HepG2 (cell line): ENCODE data around the gene TMEM198.

Experiments
- ETS1 ChIP-seq: sonication (generic); formaldehyde crosslinking; IDR thresholded peaks from 2 replicates; pipeline ENCODE4 v1.4.0; 2020; ENCODE audit warnings: missing genetic modification reagents
- GTF2F1 ChIP-seq: fragments of 150-350 bp; IDR thresholded peaks from 2 replicates; pipeline ENCODE4 v1.6.1; 2014; ENCODE audit warnings: low read length
- KLF6 ChIP-seq: IDR thresholded peaks from 2 replicates; pipeline ENCODE4 v1.8.0; 2016; ENCODE audit warnings: missing biosample characterization, missing genetic modification reagents
- MNT ChIP-seq: fragments of 450-650 bp; IDR thresholded peaks from 2 replicates; pipeline ENCODE4 v1.6.1; 2016
- POLR2A ChIP-seq, 2 experiments: IDR thresholded peaks; 2 replicates each; pipeline ENCODE4 v1.6.1; 2011; ENCODE audit warnings: low read depth in 2 of 2, low read length in 2 of 2, mild to moderate bottlenecking in 1 of 2, moderate library complexity in 1 of 2; ENCODE audit not compliant: insufficient read depth in 1 of 2
- STAG1 ChIP-seq: sonication (generic); formaldehyde crosslinking; IDR thresholded peaks from 2 replicates; pipeline ENCODE4 v1.4.0; 2020; ENCODE audit warnings: missing genetic modification reagents
- ZFX ChIP-seq: sonication (generic); formaldehyde crosslinking; IDR thresholded peaks from 2 replicates; pipeline ENCODE4 v1.4.0; 2020; ENCODE audit warnings: mild to moderate bottlenecking, low read depth, missing genetic modification reagents, moderate library complexity
- ZNF251 ChIP-seq: sonication (generic); formaldehyde crosslinking; IDR thresholded peaks from 2 replicates; pipeline ENCODE4 v1.9.0; 2021; ENCODE audit warnings: mild to moderate bottlenecking, missing genetic modification reagents
- ZNF414 ChIP-seq: sonication (generic); formaldehyde crosslinking; IDR thresholded peaks from 2 replicates; pipeline ENCODE4 v1.5.0; 2020; ENCODE audit warnings: missing genetic modification reagents

- TF ChIP-seq KLF6 (CRISPR knock-in tag), result no peak
- TF ChIP-seq STAG1, result no peak
- no peak for TF ChIP-seq MNT
- no peak for TF ChIP-seq POLR2A (IDR thresholded peaks at IDR 0.05; ENCODE audit: insufficient read depth in 1 of 2, low read depth in 2 of 2, low read length in 2 of 2)
- no peak for TF ChIP-seq GTF2F1
- TF ChIP-seq ETS1 (CRISPR knock-in tag), result no peak
- TF ChIP-seq ZNF414 (CRISPR knock-in tag), result no peak
- TF ChIP-seq ZFX (CRISPR knock-in tag), result no peak
- no peak for TF ChIP-seq ZNF251 (CRISPR knock-in tag)
These were observed 18.1 kb upstream of the TMEM198 start for GRCh38 chr2:219525533-219526232.
